Fibroblast of skin of left biceps (primary cell): Measurements from ENCODE around the gene RAP1GAP2.
"Not testable (repeated sequence)": the region's sequence is repeated elsewhere in the genome, so short reads cannot be mapped to it uniquely, and the experiment has no call there.

Experiments used
- DNase-seq, 2 experiments: peaks; one replicate each; pipeline ENCODE4 v3.0.0-alpha.2; 2013; ENCODE audit warnings: low read depth in 2 of 2

Gene RAP1GAP2

DNA sequence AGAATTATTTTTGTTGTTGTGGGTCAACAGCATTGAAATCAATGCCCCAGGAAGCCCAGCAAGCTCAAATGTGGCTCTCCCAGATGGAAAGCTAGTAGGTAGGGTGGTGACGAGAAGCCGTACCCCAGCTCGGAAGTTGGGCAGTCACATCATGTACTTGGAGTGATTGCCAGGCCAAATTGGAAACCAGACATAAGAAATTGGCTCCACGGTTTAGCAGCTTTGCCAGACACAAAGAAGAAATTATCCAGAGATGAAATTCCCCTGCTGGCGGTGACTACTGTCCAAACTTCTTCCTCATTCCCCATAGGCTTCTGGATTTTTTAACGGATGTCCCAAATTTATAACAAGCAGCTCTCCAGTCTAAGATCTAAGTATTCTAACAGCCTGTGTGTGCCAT, 171.3 kb downstream of the RAP1GAP2 start:
- DNase-seq = no peak

GRCh38 chr17:2971851-2972250, 175.6 kb downstream of the RAP1GAP2 start:
- no peak for DNase-seq

- no peak for DNase-seq
These were observed 176.5 kb downstream of the RAP1GAP2 start for GRCh38 chr17:2972749-2973148.

DNA sequence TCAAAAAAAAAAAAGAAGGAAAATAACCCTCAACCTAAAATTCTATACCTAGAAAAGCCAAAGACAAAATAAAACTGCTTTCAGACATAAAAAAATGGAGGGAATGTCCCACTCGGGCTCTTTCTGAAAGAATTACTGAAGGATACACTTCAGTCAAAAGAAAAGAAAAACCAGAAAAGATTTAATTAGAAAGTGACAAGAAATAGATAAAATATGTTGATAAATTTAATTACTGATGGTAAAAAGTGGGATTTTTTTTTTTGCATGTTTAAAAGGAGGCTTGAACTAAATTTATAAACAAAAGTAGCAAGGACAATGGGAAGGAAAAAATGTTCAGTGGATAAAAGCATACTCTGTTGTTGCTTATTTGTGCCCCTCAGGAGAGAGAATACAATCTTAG, 178.1 kb downstream of the RAP1GAP2 start:
- no peak for DNase-seq

DNA sequence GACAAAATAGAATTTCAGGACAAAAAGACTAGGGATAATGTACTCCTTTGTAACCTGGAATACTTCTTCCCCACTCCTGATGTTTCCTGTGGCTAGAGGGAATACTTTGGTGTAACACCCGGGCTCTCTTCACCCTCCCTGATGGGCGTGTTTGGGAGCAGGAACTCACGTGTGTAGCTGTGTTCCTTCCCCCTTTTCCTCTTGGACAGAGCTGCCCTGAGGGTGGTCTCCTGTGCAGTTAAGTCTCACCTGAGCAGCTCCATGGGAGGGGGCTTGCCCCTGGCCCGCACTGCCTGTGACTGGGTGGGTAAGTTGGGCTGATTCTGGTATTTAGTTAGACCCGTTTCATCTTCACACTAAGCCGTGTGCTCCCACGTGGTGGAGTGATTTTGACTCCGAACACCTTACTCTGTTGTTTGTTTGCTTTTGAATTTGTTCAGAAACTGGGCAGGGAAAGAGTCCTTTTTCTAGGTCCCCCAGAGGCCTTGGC, 179.3 kb downstream of the RAP1GAP2 start:
- DNase-seq = no peak

- DNase-seq = no peak
These were observed 180.9 kb downstream of the RAP1GAP2 start for GRCh38 chr17:2977157-2977556.

- no peak for DNase-seq
These were observed 181.9 kb downstream of the RAP1GAP2 start for GRCh38 chr17:2978116-2978515.

GRCh38 chr17:2978991-2979390, 182.8 kb downstream of the RAP1GAP2 start:
- no peak for DNase-seq

GRCh38 chr17:2980211-2980903, 184.1 kb downstream of the RAP1GAP2 start:
- no peak for DNase-seq

- no peak for DNase-seq
These were observed 184.6 kb downstream of the RAP1GAP2 start for GRCh38 chr17:2980904-2981246.

- no peak for DNase-seq
These were observed 185.1 kb downstream of the RAP1GAP2 start for GRCh38 chr17:2981325-2981724.

GRCh38 chr17:2982854-2983253, 186.6 kb downstream of the RAP1GAP2 start:
- DNase-seq = no peak

GRCh38 chr17:2983255-2983654, 187.0 kb downstream of the RAP1GAP2 start:
- no peak for DNase-seq

- DNase-seq = no peak
These were observed 189.1 kb downstream of the RAP1GAP2 start for GRCh38 chr17:2985318-2985717.

- DNase-seq = no peak
These were observed 190.7 kb downstream of the RAP1GAP2 start for GRCh38 chr17:2986925-2987324.

- DNase-seq = not testable (repeated sequence)
These were observed 193.2 kb downstream of the RAP1GAP2 start for GRCh38 chr17:2989396-2989795.

DNA sequence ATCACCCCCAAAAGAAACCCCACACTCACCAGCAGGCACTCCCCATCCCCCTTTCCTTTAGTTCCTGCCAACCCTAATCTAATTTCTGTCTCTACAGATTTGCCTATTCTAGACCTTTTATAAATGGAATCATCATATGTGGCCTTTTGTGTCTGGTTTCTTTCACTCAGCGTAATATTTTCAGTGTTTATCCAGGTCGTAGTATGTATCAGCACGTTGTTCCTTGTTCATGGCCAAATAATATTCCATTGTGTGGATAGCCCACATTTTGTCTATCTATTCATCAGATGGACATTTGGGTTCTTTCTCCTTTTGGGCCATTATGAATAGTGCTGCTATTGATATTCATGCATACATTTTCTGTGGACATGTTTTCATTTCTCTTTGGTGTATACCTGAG, 193.6 kb downstream of the RAP1GAP2 start:
- no peak for DNase-seq

GRCh38 chr17:2990396-2990795, 194.2 kb downstream of the RAP1GAP2 start:
- DNase-seq = no peak

DNA sequence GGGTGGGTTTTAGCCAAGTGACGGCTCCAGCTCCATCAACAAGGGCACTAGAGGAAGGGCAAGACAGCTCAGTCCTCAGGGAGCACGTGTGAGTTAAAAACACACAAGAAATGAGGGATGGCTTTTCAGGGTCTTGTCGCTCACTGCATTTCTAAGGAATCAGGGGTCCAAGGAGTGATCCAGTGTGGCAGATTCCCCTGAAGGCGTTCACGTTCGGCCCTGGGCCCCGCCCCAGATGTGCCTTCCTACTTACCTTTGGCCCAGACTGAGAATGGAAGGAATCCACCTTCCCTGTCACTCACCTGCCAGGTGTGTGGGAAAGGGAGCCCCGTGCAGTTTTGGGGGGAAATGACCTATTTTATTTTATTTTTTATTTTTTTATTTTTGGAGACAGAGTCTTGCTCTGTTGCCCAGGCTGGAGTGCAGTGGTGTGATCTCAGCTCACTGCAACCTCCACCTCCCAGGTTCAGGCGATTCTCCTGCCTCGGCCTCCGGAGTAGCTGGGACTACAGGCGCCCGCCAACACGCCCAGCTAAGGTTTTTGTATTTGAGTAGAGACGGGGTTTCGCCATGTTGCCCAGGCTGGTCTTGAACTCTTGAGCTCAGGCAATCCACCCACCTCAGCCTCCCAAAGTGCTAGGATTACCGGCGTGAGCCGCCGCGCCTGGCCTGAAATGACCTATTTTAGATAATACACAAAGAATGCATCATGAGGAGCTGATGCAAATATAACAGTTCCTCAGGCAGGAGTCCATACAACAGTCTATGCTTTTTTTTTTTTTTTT, 195.3 kb downstream of the RAP1GAP2 start:
- DNase-seq = not testable (repeated sequence)

- DNase-seq = no peak
These were observed 198.2 kb downstream of the RAP1GAP2 start for GRCh38 chr17:2994441-2994840.

DNA sequence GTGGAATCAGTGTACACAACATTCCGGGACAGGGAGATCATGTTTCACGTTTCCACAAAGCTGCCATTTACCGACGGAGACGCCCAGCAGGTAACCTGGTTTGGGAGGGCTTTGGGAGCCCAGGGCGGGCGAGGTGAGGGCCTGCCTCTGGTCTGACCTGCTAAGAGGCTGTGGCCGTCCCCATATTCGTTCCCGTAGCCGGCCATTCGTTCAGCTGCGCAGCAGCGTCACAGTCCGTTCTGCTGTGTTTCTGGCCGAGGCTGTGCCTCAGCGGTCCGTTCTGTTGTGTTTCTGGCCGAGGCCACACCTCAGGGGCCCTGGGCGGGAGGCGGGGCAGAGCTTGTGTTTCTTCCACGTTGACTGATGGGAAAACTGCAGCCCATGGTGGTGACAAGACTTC, 199.1 kb downstream of the RAP1GAP2 start:
- DNase-seq = no peak

DNA sequence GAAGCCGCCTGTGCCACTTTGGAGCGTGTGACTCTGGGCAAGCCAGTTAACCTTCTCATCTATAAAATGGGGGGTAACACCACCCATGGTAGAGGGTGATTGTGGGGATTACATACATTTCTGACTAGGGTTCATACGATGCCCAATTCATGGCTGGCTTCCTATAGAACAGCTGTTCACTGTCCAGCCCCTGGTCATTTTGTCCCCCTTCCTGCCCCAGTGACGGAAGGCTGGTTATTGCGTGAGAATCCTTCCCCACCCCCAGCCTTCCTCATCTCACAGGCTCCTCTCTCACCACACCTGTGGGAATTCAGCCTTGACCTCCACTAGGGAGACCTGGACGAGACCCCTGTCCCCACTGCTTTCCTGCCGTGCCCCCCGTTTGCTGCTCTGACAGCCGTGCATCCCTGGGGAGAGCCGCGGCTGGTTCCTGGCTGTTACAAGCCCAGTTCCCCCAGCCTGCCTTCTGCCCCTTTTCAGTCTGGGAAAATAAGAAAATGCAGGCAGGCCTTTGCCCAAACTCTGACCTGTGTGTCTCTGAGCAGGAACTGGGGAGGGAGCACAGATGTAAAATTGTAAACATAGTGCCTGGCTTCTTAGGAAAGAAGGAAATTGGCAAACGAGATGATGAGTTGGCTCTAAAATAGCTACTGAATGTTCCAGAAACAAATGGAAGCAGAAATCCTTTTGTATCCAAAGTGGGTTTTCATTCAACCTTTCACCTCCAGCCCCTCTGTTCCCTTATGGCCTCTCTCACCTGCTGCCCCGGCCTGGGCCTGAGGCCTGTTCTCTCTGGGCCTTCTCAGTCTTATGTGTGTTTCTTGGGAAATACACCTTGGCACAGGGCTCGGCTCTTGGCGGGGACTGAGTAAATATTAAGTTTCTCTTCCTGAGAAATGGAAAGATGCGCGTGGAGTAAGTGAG, 199.9 kb downstream of the RAP1GAP2 start:
- DNase-seq = no peak
